ENCODE data around the gene ACAP1.
"Not testable (repeated sequence)": the region's sequence is repeated elsewhere in the genome, so short reads cannot be mapped to it uniquely, and the experiment has no call there.

Gene ACAP1

GRCh38 chr17:7329997-7330637, 6.2 kb upstream of the ACAP1 start (continued):
- TF ChIP-seq TSHZ2 (CRISPR knock-in tag; IDR thresholded peaks at IDR 0.05) (no peak), GLIS3 (CRISPR knock-in tag; IDR thresholded peaks at IDR 0.05) (no peak), ZFP3 (CRISPR knock-in tag; IDR thresholded peaks at IDR 0.05) (no peak), PPARA (CRISPR knock-in tag; IDR thresholded peaks at IDR 0.05; ENCODE audit: borderline replicate concordance) (no peak)

GRCh38 chr17:7330638-7331015, 5.7 kb upstream of the ACAP1 start:
- TF ChIP-seq CREB5 (CRISPR knock-in tag; IDR thresholded peaks at IDR 0.05; ENCODE audit: low read depth) (no peak), RARB (CRISPR knock-in tag; IDR thresholded peaks at IDR 0.05) (no peak), ISL1 (CRISPR knock-in tag; IDR thresholded peaks at IDR 0.05) (no peak)
- no peak for ATAC-seq

- no peak for ATAC-seq
- TF ChIP-seq BACH2 (CRISPR knock-in tag; IDR thresholded peaks at IDR 0.05; ENCODE audit: borderline replicate concordance) = no peak
- no peak for TF ChIP-seq CREB5 (CRISPR knock-in tag; IDR thresholded peaks at IDR 0.05; ENCODE audit: low read depth)
- no peak for TF ChIP-seq TSHZ2 (CRISPR knock-in tag; IDR thresholded peaks at IDR 0.05)
- no peak for TF ChIP-seq ZC3H10 (CRISPR knock-in tag; IDR thresholded peaks at IDR 0.05)
- TF ChIP-seq PATZ1 (CRISPR knock-in tag; IDR thresholded peaks at IDR 0.05; ENCODE audit: borderline replicate concordance) = no peak
- no peak for TF ChIP-seq POU6F1 (CRISPR knock-in tag; IDR thresholded peaks at IDR 0.05; ENCODE audit: borderline replicate concordance, low read depth)
- TF ChIP-seq ISL1 (CRISPR knock-in tag; IDR thresholded peaks at IDR 0.05) = no peak
- no peak for TF ChIP-seq SNAI2 (CRISPR knock-in tag; IDR thresholded peaks at IDR 0.05)
- TF ChIP-seq ZFP3 (CRISPR knock-in tag; IDR thresholded peaks at IDR 0.05) = no peak
- no peak for TF ChIP-seq OSR1 (CRISPR knock-in tag; IDR thresholded peaks at IDR 0.05)
- no peak for TF ChIP-seq ZNF8 (CRISPR knock-in tag; IDR thresholded peaks at IDR 0.05)
- no peak for TF ChIP-seq ARNTL (CRISPR knock-in tag; IDR thresholded peaks at IDR 0.05; ENCODE audit: borderline replicate concordance, low read depth)
- TF ChIP-seq RARB (CRISPR knock-in tag; IDR thresholded peaks at IDR 0.05) = no peak
These were observed 4.2 kb upstream of the ACAP1 start for GRCh38 chr17:7332111-7332510.

GRCh38 chr17:7332600-7333069, 3.7 kb upstream of the ACAP1 start:
- ATAC-seq = not testable (repeated sequence)

Measured in SK-N-SH treated with all-trans-retinoic acid at 6 μM for 48 hours (cell line).